HG02588 (cell line): Measurements from ENCODE around the gene TMEM119.
"Not testable (repeated sequence)": the region's sequence is repeated elsewhere in the genome, so short reads cannot be mapped to it uniquely, and the experiment has no call there.

ENCODE experiments used
- ATAC-seq: cut with Tn5 transposase; IDR thresholded peaks from one replicate; pipeline ENCODE4 v1.9.1; 2021; ENCODE audit warnings: mild to moderate bottlenecking, moderate library complexity; ENCODE audit not compliant: unreplicated experiment

The TMEM119 gene

DNA sequence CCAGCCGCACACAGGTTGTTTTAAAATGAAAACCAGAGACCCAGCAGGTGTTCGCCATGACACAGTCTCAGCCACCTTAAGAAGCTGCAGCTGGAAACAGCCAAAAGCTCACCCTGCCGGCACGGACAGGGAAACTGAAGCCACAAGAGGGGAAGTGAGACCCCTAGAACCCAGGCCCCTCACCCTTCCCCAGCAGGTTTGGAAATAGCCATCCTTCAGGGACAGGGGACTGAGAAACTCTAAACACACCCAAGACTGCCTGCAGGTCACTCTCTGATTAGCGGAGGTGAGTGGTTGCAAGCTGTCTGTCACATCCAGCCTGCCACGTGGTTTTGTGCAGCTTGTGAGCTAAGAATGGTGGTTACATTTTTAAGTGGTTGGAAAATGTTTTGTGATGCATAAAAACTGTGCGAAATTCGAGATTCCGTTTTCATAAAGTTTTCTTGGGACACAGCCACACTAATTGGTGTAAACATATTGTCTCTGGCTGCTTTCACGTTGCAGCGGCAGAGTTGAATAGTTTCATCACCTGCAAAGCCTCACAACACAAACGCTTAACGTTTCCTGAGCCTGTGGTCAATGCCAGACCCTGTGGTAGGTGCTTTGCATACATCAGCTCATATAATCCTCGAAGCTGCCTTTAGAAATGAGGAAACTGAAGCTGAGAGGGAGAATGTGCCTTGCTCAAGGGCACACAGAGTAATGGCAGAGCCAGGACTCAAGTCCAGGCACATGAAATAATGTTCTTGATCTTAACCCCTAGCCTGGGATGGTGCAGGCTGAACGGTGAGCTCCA lies 37.5 kb upstream of the TMEM119 start:
- peak; percentile 41 for ATAC-seq

DNA sequence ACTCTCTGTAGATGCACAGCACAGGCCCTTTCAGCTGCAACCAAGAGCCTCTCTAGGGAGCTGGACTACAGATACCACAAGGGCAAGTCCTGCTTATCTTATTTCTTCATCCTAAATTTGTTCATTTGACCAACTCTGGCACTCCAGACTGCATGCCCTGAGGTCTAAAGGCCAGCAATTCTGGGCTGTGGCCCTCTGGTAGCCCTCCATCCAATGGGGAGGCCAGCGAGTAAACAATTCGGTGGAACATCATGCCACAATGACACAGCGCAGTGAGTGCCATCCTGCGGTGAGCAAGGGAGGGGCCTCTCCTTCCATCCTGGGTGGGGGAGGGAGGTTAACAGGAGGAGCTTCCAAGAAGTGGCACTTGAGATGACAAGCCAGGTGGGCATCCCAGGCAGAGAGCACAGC lies 36.5 kb upstream of the TMEM119 start:
- ATAC-seq: no peak

DNA sequence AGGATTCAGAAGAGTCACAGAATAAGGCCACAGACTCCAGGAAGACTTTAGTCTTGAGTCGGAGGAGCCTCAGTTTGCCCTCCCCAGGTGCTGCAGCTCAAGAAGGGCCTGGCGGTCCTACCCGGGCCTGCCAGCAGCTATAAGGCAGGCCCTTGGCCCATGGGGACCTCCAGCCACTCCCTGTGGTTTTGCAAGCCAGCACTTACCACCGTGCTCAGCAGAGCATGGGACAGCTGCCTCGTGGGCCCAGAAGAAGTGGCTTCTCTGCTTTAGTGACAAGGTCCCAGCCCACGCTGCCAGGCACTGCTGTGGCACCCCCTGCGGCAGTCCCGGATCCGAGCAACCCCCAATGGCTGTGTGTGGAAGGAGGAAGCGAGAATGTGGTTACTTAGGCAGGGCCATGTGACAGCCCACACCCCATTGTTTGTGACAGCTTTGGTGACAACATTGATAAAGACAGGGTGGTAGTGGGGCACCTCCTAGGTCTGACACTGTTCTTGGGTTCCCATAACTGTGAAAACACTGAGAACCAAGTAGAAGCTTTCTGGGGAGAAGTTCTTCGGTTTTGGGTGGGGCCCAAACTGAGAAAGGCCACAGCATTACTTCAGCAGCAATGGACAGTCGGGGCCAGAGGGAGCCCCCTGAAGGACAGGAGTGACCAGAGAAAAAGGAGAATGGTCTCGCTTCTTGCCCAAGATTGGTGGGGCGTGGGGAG lies 35.8 kb upstream of the TMEM119 start, which contains the start of gene SELPLG:
Gene SELPLG (minus strand): TSS at position 361 of the 715 bp plus-strand sequence. CDS start 9,587 bp downstream, outside the sequence.
- peak; percentile 52 for ATAC-seq

DNA sequence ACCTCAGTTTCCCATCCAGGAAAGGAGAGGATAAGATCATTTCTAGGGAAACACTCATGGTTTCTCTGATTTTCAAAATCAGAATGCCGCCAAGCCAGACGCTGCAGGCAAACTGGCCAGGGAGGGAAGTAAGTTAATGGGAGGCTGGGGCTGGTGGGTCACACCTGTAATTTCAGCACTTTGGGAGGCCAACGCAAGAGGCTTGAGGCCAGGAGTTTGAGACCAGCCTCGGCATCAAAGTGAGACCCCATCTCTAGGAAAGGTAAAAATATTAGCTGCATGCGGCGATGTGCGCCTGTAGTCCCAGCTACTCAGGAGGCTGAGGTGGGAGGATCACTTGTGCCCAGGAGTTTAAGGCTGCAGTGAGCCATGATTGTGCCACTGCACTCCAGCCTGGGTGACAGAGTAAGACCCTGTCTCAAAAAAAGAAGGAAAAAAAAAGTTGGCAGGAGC lies 35.2 kb upstream of the TMEM119 start:
- ATAC-seq: no peak

DNA sequence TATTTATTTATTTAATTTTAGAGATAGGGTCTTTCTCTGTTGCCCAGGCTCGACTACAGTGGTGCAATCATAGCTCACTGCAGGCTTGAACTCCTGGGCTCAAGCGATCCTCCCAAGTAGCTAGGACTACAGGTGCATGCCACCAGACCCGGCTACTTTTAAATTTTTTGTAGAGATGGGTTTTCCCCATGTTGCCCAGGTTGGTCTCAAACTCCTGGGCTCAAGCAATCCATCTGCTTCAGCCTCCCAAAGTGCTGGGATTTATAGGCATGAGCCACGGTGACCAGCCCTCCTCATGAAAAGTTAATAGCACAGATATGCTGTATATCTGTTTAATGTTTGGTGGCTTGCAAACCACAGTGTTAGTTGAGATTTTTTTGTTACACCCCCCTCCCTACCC lies 33.4 kb upstream of the TMEM119 start:
- ATAC-seq: not testable (repeated sequence)

DNA sequence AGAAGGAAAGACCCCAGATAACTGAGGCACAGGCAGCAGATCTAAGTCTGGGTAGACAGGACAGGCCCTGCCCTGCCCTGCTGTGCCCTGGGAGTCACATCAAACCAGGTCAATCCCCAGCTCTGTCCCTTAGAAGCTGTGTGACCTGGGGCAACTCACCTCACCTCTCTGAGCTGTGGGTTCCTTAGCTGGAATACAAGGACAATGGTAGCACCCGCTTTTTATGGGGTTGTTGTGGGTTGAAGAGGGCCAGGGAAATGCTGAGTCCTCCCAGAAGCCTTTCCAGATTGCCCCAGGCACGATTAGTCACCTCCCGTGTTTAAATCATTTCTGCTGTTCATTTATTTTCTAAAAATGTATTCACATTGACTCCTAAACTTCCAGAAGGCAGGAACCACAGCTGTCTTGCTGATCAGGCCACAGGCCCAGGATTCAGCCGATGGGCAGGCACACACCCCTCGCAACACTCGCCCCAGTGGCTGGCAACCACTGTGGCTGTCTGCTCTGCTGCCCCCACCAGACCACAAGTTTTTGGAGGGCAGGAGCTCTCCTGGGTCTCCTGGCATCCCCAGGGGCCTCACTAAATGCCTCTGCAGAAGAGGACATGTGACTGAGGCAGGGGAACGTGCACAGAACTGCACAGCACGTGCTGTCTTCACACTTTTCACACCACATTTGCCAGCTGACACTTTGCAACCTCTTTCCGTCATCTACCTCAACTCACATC lies 32.8 kb upstream of the TMEM119 start:
- ATAC-seq: no peak

DNA sequence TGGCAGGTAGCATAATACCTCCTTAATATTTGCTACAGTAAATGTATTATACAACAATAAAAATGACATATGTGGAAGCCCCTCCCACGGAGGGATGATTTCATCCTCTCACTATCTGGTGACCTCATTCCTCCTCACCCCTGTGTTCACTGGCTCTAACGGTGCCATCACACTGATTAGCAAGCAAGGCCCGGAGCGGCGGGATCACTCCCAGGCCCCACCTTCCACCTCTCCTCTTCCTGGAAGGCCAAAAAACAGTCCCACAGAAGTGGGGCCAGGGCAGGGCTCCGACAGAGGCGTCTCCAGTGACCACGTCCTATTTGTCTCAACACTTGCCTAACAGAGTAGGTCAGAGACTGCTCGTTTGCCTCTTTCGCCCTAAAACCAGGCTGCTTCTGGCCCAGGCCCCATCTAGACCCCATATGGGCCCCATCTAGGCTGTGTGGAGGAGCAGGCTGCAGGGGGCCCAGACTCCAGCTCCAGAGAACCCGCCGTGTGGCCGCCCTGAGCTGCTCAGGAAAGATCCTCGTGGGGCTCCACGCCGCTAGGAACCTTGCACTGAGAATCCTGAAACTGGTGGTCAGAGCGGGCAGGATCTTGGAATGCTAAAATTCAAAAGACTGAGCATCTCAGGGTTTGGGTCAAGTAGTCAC lies 32.1 kb upstream of the TMEM119 start:
- ATAC-seq: no peak

DNA sequence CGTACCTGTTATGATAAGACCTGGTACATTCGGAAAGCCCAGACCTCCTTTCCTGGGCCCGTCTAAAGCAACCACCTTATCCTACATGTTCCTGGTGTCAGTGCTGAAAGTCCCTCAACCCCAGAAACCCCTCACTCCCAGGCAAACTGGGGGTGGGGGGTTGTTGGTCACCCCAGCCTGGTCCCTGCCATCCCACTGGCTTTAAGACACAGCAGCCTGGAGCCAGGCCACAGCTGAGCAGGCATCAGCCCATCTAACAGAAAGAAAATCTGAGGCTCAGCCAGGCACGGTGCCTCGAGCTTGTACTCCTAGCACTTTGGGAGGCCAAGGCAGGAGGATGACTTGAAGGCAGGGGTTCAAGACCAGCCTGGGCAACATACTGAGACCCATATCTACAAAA lies 31.3 kb upstream of the TMEM119 start:
- ATAC-seq: no peak

DNA sequence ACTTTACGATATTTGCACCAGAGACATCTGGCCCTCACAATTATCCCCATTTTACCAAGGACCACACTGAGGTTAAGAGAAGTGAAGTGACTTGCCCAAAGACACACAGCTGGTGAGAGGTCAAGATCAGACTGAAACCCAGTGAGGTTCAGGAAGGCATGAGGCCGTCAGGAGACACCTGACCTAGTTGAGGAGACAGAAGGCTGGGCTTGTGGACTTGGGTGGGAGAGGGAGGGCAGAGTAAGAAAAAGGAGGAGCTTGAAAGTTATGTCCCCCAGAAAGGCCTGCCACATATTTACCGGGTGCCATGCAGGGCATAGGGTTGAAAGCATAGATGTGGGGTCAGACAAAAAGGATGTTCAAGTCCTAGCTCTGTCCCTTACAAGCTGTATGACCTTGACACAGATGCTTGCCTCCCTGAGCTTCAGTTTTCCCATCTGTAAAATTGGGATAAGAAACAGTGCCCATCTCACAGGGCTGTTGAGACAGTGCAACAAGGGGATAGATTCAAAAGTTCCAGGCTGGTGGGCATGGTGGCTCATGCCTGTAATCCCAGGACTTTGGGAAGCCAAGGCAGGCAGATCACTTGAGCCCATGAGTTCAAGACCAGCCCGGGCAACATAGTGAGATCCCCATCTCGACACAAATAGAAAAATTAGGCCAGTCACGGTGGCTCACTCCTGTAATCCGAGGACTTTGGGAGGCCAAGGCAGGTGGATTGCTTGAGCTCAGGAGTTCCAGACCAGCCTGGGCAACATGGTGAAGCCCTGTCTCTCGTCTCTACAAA lies 29.4 kb upstream of the TMEM119 start:
- no peak for ATAC-seq

DNA sequence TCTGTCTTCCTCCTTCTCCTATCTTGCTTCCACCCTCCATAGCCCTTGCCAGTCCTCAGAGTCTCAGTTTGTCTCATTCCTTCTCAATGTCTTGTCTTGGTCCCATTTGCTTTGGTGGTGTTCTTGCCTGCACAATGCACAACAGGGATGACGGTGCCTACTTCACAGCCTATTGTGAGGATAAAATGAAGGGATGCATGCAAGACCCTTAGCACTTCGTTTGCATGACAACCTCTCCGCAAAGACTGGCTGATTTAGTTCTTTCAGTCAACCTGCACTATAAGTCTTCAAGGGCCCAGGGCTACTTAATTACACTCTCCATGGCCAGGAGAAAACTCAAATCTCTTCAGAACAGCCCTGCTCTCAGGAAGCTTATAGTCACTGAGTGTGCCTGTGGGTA lies 27.3 kb upstream of the TMEM119 start:
- ATAC-seq: no peak

DNA sequence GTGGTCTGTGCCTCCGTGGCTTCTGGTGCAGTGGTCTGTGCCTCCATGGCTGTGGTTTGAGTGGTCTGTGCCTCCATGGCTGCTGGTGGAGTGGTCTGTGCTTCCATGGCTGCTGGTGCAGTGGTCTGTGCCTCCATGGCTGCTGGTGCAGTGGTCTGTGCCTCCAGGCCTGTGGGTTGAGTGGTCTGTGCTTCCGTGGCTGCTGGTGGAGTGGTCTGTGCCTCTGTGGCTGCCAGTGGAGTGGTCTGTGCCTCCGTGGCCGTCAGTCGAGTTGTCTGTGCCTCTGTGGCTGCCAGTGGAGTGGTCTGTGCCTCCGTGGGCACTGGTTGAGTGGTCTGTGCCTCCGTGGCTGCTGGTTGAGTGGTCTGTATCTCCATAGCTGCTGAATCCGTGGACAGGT lies 25.7 kb upstream of the TMEM119 start:
- ATAC-seq: no peak

DNA sequence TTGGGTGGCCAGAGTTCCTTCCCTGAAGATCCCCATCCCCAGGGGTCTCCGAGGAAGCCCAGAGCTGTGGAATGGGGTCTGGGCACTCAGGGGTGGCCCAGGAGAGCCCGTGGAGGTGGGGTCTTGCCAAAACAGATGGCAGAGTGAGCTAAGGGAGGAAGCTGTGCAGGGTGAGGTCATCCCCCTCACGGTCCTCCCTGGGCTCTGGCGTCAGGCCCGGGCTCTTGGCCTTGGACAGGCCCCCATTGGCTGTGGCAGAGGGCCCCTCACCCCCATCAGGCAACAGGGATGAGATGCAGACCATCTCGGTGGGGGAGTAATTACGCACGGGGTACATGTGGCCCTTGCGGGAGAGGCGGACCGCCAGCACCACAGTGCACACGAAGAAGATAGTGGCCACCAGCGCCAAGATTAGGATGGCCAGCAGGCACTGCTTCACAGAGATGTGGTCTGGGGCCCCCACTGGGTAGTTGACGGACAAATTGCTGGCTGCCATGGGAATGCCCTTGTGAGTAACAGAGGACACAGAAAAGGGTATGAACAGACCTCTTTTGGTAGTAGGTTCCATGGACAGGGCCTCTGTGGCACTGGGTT lies 25.1 kb upstream of the TMEM119 start:
- ATAC-seq: no peak

DNA sequence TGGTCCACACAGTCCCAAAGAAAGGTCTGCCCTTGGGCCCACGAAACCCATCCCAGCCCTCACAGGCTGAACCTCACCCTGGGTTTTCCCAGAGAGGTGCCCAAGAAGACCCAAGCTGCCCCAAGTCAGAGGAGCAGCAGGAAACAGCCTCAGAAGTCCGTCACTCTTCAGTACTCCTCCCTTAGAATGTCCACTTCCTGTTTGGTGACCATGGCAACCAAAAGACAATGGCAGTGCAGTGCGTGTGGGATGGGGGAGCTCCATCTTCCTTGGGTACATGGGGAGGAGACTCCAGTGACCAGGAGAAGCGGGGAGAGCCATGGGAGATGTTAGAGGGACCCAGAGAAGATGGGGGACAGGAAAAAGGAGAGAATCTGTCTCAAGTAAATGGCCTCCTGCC lies 24.5 kb upstream of the TMEM119 start:
- ATAC-seq: no peak

DNA sequence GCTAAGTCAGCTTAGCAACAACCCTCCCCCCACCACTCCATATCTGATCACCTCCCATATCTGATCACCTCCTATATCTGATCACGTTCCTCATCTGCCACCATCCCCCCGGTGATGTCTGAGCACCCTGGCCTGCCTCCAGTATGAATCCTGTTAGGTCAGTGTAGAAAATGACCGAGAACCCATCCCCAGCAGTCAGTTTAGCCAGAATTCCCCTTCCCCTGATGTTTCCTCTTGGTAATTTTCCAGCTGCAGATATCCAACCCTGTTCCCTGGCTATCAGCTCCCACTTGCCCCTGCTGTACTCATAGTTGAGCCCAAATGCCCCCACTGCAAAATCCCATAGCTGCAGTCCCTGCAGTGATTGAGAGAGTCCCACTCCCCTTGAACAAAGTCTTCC lies 23.3 kb upstream of the TMEM119 start:
- ATAC-seq: no peak

DNA sequence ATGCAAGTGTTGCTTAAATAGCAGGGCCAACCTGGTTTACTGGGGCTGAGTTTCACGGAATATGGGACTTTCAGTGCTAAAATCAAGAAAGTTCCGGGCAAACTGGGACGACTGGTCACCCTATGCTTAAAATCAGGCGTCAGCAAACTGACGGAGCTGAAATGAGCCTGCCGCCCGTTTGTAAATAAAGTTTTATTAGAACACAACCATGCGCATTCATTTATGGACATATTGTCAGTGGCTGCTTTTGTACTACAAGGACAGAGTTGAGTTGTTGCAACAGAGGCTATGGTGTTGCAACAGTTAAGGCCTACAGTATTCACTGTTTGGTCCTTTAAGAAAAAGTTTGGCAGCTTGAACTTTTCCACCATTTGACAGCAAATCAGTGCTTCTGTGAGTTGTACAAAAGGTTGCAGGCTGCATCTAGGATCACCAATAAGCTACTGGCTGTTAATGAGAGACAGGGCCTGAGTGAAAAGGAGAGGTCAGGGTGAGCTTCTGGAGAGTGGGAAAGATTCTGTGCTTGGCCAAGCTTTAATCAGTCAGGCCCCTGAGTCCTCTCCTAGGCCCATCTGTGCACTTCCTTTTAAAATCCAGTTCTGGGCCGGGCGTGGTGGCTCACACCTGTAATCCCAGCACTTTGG lies 22.5 kb upstream of the TMEM119 start:
- no peak for ATAC-seq

DNA sequence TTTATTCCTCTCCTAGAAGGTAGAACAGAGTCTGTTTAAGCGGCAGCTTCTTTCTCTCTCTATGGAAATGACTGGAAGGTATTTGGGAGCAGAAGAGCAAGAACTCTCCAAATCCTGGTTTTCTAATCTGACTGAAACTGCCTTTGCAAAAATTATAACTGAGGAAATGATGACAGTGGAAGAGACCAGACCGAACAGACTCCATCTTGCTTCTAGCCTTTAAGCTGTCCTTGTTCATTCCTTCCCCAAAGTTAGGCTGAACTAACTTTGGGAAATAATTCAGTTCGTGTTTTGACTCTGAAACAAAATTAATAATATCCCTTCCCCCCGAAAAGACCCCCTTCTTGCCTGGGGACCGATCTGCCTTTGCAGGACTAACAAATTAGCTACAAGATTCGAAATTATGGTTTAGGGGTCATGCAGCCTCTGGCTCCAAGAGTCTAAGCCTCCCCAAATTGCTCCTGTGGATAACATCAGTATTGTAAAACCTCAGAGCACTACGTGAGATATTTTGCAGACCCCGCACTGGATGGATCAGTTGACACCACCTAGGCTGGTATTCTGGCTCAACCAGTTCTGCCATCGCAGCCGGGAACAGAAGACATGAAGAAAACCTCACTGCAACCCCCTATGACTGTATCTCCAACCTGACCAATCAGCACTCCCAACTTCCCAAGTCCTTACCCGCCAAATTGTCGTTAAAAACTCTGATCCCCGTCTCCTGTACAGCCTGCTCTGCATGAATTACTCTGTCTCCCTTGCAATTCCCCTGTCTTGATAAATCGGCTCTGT lies 21.7 kb upstream of the TMEM119 start:
- ATAC-seq: no peak

DNA sequence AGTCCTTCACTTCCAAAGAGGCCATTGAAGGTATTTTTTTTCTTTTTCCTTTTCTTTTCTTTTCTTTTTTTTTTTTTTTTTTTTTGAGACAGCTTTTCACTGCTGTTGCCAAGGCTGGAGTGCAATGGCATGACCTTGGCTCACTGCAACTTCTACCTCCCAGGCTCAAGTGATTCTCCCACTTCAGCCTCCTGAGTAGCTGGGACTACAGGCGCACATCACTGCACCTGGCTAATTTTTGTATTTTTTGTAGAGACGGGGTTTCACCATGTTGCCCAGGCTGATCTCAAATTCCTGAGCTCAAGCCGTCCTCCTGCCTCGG lies 21.0 kb upstream of the TMEM119 start:
- ATAC-seq: not testable (repeated sequence)

DNA sequence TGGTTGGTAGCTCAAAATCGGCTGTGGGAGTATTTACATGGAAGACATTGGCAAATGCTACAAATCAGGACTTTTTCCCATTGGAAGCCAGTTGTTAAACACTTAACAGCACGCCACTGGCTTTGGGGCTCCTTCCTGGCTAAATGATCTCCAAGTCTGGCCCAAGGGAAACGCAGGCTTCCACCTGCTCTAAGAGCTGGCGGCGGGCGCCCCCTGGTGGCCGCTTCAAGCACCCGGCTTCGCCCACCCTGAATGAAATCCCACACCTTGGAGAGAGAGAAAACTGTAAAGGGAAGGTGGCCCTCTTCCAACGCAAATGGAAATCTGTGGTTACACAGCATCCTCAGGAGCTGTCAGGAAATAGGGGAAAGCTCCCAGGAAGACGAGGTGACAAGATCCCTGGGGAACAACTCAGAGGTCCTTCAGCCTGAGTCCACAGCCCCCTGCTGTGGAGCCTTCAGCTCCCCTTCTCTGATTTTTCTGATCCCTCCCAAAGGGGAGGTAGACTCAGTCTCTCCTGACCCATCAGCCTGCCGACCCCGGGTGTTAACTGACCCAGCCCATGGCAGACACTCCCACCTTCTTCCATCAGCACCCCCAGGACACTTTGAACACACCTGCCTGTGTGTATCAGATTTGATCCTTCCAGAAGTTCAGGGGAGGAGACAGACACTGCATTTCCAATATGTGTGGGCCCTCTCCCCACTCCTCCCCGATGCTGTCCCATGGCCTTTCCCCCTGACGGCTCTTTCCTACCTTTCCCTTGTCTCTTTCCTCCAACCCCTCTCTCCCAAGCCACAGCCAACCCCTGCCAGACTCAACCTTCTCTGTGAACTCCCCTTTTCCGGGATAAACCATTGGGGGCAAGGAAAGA lies 20.4 kb upstream of the TMEM119 start:
- ATAC-seq: peak; percentile 41
